NB4 (cell line): ENCODE measurements around the gene ARHGEF17.

ENCODE experiments used
- MYC ChIP-seq: IDR thresholded peaks from 2 replicates; pipeline ENCODE4 v1.6.1; 2011; ENCODE audit warnings: low read depth, low read length
- TF ChIP-seq, protein P1 (sequence below): IDR thresholded peaks from one replicate; pipeline ENCODE4 v1.5.1; 2012; ENCODE audit warnings: low read depth, low read length

DNA sequence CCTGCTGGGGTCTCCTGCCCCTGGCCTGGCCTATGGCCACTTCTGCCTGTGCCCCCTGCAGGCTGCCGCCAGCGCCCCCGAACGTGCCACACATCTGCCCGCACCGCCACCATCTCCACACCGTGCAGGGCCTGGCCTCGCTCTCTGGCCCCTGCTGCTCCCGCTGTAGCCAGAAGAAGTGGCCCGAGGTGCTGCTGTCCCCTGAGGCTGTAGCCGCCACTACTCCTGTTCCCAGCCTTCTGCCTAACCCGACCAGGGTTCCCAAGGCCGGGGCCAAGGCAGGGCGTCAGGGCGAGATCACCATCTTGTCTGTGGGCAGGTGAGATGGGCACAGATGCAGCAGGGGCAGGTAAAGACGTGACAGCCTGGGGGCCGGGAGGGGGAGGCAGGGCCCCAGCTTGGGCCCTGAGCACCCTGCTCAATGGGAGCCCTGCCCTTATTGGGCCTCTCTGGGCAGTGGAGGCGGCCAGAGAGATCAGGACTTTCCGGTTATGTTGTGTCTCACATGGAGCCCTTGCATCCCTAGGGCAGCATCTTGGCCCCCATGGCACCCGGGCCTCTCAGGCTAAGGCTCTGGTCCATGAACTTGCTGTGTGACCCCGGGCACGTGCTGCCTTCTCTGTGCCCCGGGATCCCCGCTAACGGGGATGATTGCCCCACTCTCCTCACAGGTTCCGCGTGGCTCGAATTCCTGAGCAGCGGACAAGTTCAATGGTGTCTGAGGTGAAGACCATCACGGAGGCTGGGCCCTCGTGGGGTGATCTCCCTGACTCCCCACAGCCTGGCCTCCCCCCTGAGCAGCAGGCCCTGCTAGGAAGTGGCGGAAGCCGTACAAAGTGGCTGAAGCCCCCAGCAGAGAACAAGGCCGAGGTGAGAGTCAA, 86.6 kb downstream of the ARHGEF17 start:
- TF ChIP-seq, protein P1, sequence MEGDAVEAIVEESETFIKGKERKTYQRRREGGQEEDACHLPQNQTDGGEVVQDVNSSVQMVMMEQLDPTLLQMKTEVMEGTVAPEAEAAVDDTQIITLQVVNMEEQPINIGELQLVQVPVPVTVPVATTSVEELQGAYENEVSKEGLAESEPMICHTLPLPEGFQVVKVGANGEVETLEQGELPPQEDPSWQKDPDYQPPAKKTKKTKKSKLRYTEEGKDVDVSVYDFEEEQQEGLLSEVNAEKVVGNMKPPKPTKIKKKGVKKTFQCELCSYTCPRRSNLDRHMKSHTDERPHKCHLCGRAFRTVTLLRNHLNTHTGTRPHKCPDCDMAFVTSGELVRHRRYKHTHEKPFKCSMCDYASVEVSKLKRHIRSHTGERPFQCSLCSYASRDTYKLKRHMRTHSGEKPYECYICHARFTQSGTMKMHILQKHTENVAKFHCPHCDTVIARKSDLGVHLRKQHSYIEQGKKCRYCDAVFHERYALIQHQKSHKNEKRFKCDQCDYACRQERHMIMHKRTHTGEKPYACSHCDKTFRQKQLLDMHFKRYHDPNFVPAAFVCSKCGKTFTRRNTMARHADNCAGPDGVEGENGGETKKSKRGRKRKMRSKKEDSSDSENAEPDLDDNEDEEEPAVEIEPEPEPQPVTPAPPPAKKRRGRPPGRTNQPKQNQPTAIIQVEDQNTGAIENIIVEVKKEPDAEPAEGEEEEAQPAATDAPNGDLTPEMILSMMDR: no peak
- TF ChIP-seq MYC: no peak
